NCI-H82 treated with DMSO at 0.1 percent for 48 hours (cell line): ENCODE data around the gene SBF2.

Source experiments
- DNase-seq: peaks from one replicate; lab custom pipeline; 2025; ENCODE audit not compliant: unreplicated experiment; lab: John Stamatoyannopoulos, UW

The SBF2 gene

DNA sequence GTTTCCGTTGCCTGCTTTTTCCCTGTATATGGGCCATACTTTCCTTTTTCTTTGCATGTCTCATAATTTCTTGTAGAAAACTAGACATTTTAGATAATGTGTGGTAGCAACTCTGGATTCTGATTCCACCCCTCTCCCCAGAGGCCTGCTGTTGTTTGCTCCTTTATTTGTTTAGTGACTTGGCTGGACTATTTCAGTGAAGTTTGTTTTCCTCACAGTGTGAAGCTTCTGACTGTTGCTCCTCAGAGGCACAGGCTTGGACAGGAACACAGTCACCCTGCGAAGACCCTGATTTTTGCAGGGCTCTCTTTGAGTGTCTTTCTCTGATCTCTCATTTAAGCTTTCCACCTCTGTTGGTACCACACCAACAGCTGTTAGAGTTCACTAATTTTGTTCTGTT lies 557.7 kb downstream of the SBF2 start:
- no peak for DNase-seq

DNA sequence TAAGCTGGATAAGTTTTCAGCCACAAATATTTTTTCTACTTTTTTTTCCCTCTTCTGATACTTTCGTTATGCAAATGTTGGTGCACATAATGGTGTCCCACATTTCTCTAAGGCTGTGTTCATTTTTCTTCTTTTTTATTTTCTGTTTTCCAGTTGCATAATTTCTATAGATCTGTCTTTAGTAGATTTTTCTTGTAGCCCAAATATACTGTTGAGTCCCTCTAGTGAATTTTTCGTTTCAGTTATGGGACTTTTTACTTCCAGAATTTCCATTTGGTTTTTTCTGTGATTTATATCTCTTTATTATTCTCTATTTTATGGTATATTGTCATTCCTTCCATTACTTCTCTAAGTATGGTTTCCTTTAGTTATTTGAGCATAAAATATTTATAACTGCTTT lies 558.1 kb downstream of the SBF2 start:
- DNase-seq: no peak

- DNase-seq: no peak
These were observed 558.8 kb downstream of the SBF2 start for GRCh38 chr11:9735236-9735635.

DNA sequence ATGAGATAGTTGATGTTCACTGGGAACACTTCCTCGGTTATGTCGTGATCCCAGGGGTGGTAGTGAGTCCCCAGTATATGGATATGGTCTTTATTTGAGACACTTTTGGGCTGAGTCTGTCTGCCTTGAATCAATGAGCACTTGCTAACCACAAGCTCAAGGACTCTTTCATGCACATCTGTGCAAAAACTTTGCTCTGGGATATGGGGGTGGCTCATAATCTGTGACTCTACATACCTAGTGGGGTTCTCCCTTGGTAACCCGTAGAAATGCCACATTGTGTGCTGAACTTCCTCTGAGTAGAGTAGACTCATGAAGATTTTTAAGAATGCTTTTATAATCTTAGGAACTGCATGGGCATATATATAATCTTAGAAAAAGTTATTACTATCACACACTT lies 560.8 kb downstream of the SBF2 start:
- DNase-seq: no peak

DNA sequence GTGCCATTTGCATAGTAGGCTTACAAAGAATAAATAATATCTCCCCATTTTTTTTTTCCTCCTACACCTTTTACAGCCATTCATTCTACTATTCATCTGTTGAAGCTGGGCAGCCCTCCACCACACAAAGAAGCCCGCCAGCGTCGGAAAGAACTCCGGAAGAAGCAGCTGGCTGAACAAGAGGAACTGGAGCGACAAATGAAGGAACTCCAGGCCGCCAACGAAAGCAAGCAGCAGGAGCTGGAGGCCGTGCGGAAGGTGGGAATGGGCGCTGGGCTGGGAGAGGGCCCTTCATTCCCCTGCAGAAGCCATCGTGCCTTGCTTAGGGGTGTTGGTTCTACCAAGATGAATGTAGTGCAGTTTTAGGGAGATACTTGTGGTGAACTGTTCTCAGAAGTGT lies 561.6 kb downstream of the SBF2 start:
- no peak for DNase-seq

DNA sequence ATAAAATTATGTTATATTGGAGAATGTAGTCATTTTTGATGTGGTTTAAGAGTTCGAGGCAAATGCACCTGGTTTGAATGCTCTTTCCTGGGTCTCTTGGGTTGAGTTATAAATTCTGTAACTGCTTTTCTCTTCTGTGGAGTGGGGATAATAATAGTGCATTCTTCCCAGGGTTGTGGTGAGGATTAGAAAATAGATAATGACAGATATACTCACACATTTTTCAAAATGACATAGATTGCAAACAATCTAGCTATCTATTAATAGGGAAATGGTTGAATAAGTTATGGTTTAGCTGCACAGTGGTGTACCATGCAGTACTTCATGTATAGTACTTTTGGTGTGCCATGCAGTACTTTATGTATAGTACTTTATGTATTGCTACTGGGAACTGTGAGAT lies 562.8 kb downstream of the SBF2 start:
- DNase-seq: no peak
